HG03342 (cell line): ENCODE results near the gene FAM131C.

Experiments used
- ATAC-seq: cut with Tn5 transposase; IDR thresholded peaks from one replicate; pipeline ENCODE4 v1.9.1; 2021; ENCODE audit warnings: mild to moderate bottlenecking, moderate library complexity; ENCODE audit not compliant: unreplicated experiment

The FAM131C gene

GRCh38 chr1:16017461-16018303 lies 55.8 kb downstream of the FAM131C start, which contains the start of gene HSPB7:
Gene HSPB7, minus strand, starts transcription at chr1:16018043. Its CDS starts 80 bp downstream, at chr1:16017963.
- ATAC-seq: no peak

DNA sequence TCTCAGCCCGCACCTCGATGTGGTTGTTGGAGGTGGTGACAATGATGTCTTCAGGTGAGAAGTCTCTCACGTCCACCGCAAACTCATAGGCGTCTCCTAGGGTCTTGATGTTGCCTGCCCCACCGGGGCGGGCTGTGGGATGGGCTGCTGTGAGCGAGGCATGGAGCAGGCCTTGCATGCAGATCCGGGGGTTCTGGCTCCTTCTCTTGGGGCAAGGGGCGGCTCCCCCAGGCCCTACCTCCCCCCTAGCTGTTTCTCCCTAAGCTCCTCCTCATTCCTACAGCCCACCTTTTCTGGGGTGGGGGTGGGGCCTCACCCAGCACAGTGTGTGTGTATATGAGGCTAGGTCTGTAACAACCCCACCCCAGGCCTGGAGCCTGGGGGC lies 56.4 kb downstream of the FAM131C start:
- ATAC-seq: no peak

GRCh38 chr1:16015960-16016901 lies 57.2 kb downstream of the FAM131C start:
- no peak for ATAC-seq

- ATAC-seq: no peak
Measured at GRCh38 chr1:16015491-16015890, 58.0 kb downstream of the FAM131C start.

- ATAC-seq: no peak
Measured at GRCh38 chr1:16014509-16015482, 58.7 kb downstream of the FAM131C start.

DNA sequence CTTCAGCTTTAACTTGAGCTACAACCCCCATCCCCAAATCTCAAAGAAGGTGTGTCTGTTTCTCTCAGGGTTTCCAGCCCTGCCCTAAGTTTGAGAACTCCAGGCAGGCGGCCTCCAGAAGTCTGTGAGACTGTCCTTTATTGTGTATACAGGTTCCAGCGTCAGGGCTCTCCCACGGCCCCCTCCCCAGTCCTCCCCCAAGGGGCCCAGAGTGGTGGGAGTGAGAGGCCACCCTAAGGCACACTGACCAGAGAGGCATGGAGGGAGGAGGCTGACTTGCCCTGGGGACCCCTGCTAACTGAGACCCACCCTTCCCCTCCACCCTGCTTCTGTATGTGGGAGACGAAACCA lies 59.6 kb downstream of the FAM131C start:
- no peak for ATAC-seq

- no peak for ATAC-seq
Measured at GRCh38 chr1:16013220-16013907, 60.1 kb downstream of the FAM131C start.

- ATAC-seq: no peak
Measured at GRCh38 chr1:16012590-16013219, 60.7 kb downstream of the FAM131C start.

- ATAC-seq: no peak
Measured at GRCh38 chr1:16011936-16012589, 61.4 kb downstream of the FAM131C start.

- ATAC-seq: no peak
Measured at GRCh38 chr1:16010837-16011236, 62.6 kb downstream of the FAM131C start.

- ATAC-seq: no peak
Measured at GRCh38 chr1:16009678-16010077, 63.8 kb downstream of the FAM131C start.

- no peak for ATAC-seq
Measured at GRCh38 chr1:16009030-16009460, 64.4 kb downstream of the FAM131C start.
